K562 (cell line): Measurements from ENCODE around the gene SDS. TPM values are rescaled to one million over a fixed set of nuclear protein-coding genes. Genes with fewer than 3 reads are reported as not detected.
A peak's percentile ranks its signal among the peaks of the same experiment; 100 is the strongest.

Experiments
- CBX2 ChIP-seq: fragments of 200-600 bp; sonication (generic); IDR thresholded peaks from one replicate; pipeline ENCODE4 v1.6.1; 2012; ENCODE audit warnings: mild to moderate bottlenecking, low read length, inconsistent platforms; ENCODE audit not compliant: insufficient read depth, poor library complexity, severe bottlenecking
- DNMT1 ChIP-seq: fragments of 450-650 bp; IDR thresholded peaks from 2 replicates; pipeline ENCODE4 v1.6.1; 2016; ENCODE audit warnings: antibody characterized with exemption, mild to moderate bottlenecking
- ERF ChIP-seq: fragments of 450-650 bp; formaldehyde crosslinking; IDR thresholded peaks from 2 replicates; pipeline ENCODE4 v1.4.0; 2020; ENCODE audit warnings: mild to moderate bottlenecking, mixed read lengths
- FUS ChIP-seq: fragments of 200-400 bp; formaldehyde crosslinking; optimal IDR thresholded peaks from 2 replicates; pipeline ENCODE3; 2017; ENCODE audit warnings: low read depth, low read length
- GABPA ChIP-seq: fragments of 200-800 bp; sonication (Bioruptor generic); conservative IDR thresholded peaks from 2 replicates; pipeline ENCODE4 v1.6.1; 2016; ENCODE audit warnings: low read depth, missing genetic modification characterization, missing compliant biosample characterization
- KDM4B ChIP-seq, 2 experiments: fragments of 450-650 bp in 1 of 2; sonication (generic) in 1 of 2; IDR thresholded peaks; 2 replicates each; pipeline ENCODE4 v1.6.1; 2016 to 2017; ENCODE audit warnings: borderline replicate concordance in 2 of 2, antibody characterized with exemption in 1 of 2, low read depth in 1 of 2, mild to moderate bottlenecking in 1 of 2
- MAFF ChIP-seq: IDR thresholded peaks from 2 replicates; pipeline ENCODE4 v1.6.1; 2012; ENCODE audit warnings: low read length, improper control_type of control experiment
- MAFK ChIP-seq: IDR thresholded peaks from 2 replicates; pipeline ENCODE4 v1.6.1; 2011; ENCODE audit warnings: low read length, improper control_type of control experiment
- MAZ ChIP-seq, 2 experiments: fragments of 450-650 bp in 1 of 2; sonication (generic) in 1 of 2; formaldehyde crosslinking; IDR thresholded peaks in 1 of 2; conservative IDR thresholded peaks in 1 of 2; 2 replicates each; pipeline versions ENCODE4 v1.4.0 to v1.5.0; 2020; ENCODE audit warnings: mild to moderate bottlenecking in 1 of 2, missing genetic modification reagents in 1 of 2
- MBD2 ChIP-seq: sonication (generic); IDR thresholded peaks from 2 replicates; pipeline ENCODE4 v1.6.1; 2016; ENCODE audit warnings: low read depth, borderline replicate concordance
- NCOA2 ChIP-seq, 2 experiments: fragments of 450-650 bp; IDR thresholded peaks; 2 replicates each; pipeline ENCODE4 v1.6.1; 2018; ENCODE audit warnings: mild to moderate bottlenecking in 2 of 2, moderate library complexity in 1 of 2; ENCODE audit not compliant: partially characterized antibody in 2 of 2
- NFE2 ChIP-seq: IDR thresholded peaks from 2 replicates; pipeline ENCODE4 v1.6.1; 2014; ENCODE audit warnings: antibody characterized with exemption, low read depth
- RBM34 ChIP-seq: fragments of 200-400 bp; formaldehyde crosslinking; IDR thresholded peaks from 2 replicates; pipeline ENCODE4 v1.6.1; 2018; ENCODE audit warnings: low read length, borderline replicate concordance; ENCODE audit not compliant: insufficient read depth
- SETDB1 ChIP-seq: IDR thresholded peaks from one replicate; pipeline ENCODE4 v1.6.1; 2012; ENCODE audit warnings: low read length, control low read depth, inconsistent platforms
- SMARCE1 ChIP-seq: fragments of 450-650 bp; IDR thresholded peaks from 2 replicates; pipeline ENCODE4 v1.7.1; 2016; ENCODE audit warnings: mild to moderate bottlenecking
- SRSF9 ChIP-seq: fragments of 200-400 bp; formaldehyde crosslinking; IDR thresholded peaks from 2 replicates; pipeline ENCODE4 v1.6.1; 2017; ENCODE audit warnings: low read depth, low read length, borderline replicate concordance
- STAG1 ChIP-seq: sonication (generic); formaldehyde crosslinking; IDR thresholded peaks from 2 replicates; pipeline ENCODE4 v1.5.0; 2020; ENCODE audit warnings: missing genetic modification reagents, borderline replicate concordance
- TBL1XR1 ChIP-seq, 2 experiments: IDR thresholded peaks; 2 replicates each; pipeline ENCODE4 v1.6.1; 2012; ENCODE audit warnings: improper control_type of control experiment in 2 of 2, low read length in 2 of 2, mild to moderate bottlenecking in 1 of 2
- TBP ChIP-seq: optimal IDR thresholded peaks from 2 replicates; pipeline ENCODE3; 2011; ENCODE audit warnings: low read depth, low read length, improper control_type of control experiment
- XRCC3 ChIP-seq: fragments of 450-650 bp; IDR thresholded peaks from 2 replicates; pipeline ENCODE4 v1.6.1; 2017; ENCODE audit warnings: mild to moderate bottlenecking, moderate library complexity
- ZC3H4 ChIP-seq: sonication (generic); formaldehyde crosslinking; IDR thresholded peaks from 2 replicates; pipeline ENCODE4 v1.9.0; 2021; ENCODE audit warnings: missing genetic modification reagents, borderline replicate concordance
- ZNF146 ChIP-seq: IDR thresholded peaks from one replicate; pipeline ENCODE4 v1.6.1; 2018; ENCODE audit warnings: missing compliant biosample characterization; ENCODE audit not compliant: unreplicated experiment
- ZNF239 ChIP-seq: fragments of 250-450 bp; sonication (Bioruptor Pico); IDR thresholded peaks from 2 replicates; pipeline ENCODE4 v1.4.0; 2020; ENCODE audit warnings: mild to moderate bottlenecking
- ZNF253 ChIP-seq: fragments of 250-450 bp; sonication (Bioruptor Pico); conservative IDR thresholded peaks from 2 replicates; pipeline ENCODE4 v1.6.1; 2021; ENCODE audit warnings: mild to moderate bottlenecking
- ZNF384 ChIP-seq: IDR thresholded peaks from 2 replicates; pipeline ENCODE4 v1.6.1; 2012; ENCODE audit warnings: low read depth, low read length, improper control_type of control experiment
- polyA plus RNA-seq, 8 experiments: library from polyadenylated mRNA; depleted of rRNA in 4 of 8; stranded (reverse) in 5 of 8; unstranded in 3 of 8; fragments of >200 nt; fragmentation: Nextera tagmentation in 2 of 8; fragmentation: Illumina TruSeq in 1 of 8; extraction: Ambion mirVana in 2 of 8; extraction: Trizol in 1 of 8; gene quantifications; 2 replicates each; pipeline versions ENCODE4 v1.2.1 to v1.2.3, GENCODE V29; 2011 to 2014; ENCODE audit warnings: inconsistent platforms in 1 of 8, missing spikeins in 1 of 8
- total RNA-seq, 7 experiments: library from RNA; depleted of rRNA in 6 of 7; stranded (reverse); fragments of >200 nt in 6 of 7; fragmentation: Illumina TruSeq in 2 of 7; extraction: Trizol in 2 of 7; gene quantifications; 2 replicates each; pipeline versions ENCODE4 v1.2.1 to v1.2.3, GENCODE V29; 2011 to 2021; ENCODE audit warnings: low replicate concordance in 1 of 7
- TF ChIP-seq, protein P1 (sequence below): fragments of 250-450 bp; sonication (Bioruptor Pico); IDR thresholded peaks from 2 replicates; pipeline ENCODE4 v1.5.0; 2020; ENCODE audit warnings: mild to moderate bottlenecking
- TF ChIP-seq, protein P2 (sequence below): fragments of 450-650 bp; conservative IDR thresholded peaks from 2 replicates; pipeline ENCODE4 v1.6.1; 2016; ENCODE audit warnings: missing genetic modification characterization, low read depth, mild to moderate bottlenecking, missing compliant biosample characterization, moderate library complexity
- TF ChIP-seq, protein P3 (sequence below): fragments of 450-650 bp; IDR thresholded peaks from 2 replicates; pipeline ENCODE4 v1.6.1; 2016; ENCODE audit warnings: low read depth, mild to moderate bottlenecking, moderate library complexity

The SDS gene
- total and polyA plus RNA-seq, 9 of the 15 experiments (the other 6 are each of a cell fraction or from before 2014, with no cell fraction given) = 0.07 to 1.1 (median 0.12) TPM; not detected in 1

DNA sequence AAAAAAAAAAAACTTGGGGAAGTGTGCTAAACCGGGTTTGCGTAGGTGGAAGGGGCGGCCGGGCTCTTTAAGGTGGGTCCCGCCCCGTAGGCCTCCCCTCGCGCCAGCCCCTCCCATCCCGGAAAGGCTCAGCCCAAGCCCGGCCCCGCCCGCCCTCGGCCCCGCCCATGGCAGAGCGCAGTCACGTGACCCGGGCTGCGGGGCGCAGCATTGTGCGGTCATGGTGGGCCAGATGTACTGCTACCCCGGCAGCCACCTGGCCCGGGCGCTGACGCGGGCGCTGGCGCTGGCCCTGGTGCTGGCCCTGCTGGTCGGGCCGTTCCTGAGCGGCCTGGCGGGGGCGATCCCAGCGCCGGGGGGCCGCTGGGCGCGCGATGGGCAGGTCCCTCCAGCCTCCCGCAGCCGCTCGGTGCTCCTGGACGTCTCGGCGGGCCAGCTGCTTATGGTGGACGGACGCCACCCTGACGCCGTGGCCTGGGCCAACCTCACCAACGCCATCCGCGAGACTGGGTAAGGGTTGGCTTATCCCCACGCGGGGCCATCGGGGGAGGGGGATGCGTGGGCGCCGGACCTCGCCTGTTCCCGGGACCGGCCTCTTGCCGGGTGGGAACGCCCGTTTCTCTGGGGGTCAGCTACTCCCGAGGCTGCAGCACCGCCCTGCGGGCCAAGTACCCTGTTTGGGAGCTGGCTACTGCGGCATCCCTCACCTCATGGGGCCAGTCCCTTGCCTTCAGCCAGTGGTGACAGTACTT lies 45.1 kb downstream of the SDS start, which contains the start of gene PLBD2 (continued):
- TF ChIP-seq TBP (peak; percentile 34), ERF (CRISPR knock-in tag) (no peak; the same call in 1 of the 2 replicates), ZNF239 (CRISPR knock-in tag) (no peak), NCOA2 (IDR thresholded peaks at IDR 0.05; ENCODE audit: partially characterized antibody in 2 of 2) (no peak), SMARCE1 (no peak), DNMT1 (no peak), NFE2 (no peak), SRSF9 (no peak), ZNF384 (peak; percentile 96), ZNF253 (CRISPR knock-in tag) (no peak), MAZ (CRISPR knock-in tag; conservative IDR thresholded peaks at IDR 0.05 in 1 of 2, IDR thresholded peaks at IDR 0.05 in 1 of 2) (peak; percentile 87 to 93), RBM34 (no peak), KDM4B (IDR thresholded peaks at IDR 0.05; ENCODE audit: borderline replicate concordance in 2 of 2, low read depth in 1 of 2) (0 out of 4 replicates have a peak, but pooled peaks of 1 of the 2 experiments have one; percentile 42), GABPA (tag) (peak; percentile 34; the same call in 1 of the 2 replicates), TBL1XR1 (IDR thresholded peaks at IDR 0.05; ENCODE audit: low read length in 2 of 2) (0 out of 4 replicates have a peak, but pooled peaks of 1 of the 2 experiments have one; percentile 49), MAFF (no peak), FUS (no peak), SETDB1 (no peak), MAFK (no peak), XRCC3 (no peak), ZC3H4 (CRISPR knock-in tag) (0 out of 2 replicates have a peak, but pooled peaks have one; percentile 43), CBX2 (no peak), ZNF146 (CRISPR knock-in tag) (no peak), STAG1 (CRISPR knock-in tag) (no peak), MBD2 (no peak)
- TF ChIP-seq, protein P1, sequence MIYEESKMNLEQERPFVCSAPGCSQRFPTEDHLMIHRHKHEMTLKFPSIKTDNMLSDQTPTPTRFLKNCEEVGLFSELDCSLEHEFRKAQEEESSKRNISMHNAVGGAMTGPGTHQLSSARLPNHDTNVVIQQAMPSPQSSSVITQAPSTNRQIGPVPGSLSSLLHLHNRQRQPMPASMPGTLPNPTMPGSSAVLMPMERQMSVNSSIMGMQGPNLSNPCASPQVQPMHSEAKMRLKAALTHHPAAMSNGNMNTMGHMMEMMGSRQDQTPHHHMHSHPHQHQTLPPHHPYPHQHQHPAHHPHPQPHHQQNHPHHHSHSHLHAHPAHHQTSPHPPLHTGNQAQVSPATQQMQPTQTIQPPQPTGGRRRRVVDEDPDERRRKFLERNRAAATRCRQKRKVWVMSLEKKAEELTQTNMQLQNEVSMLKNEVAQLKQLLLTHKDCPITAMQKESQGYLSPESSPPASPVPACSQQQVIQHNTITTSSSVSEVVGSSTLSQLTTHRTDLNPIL (CRISPR knock-in tag) = no peak
- TF ChIP-seq, protein P2, sequence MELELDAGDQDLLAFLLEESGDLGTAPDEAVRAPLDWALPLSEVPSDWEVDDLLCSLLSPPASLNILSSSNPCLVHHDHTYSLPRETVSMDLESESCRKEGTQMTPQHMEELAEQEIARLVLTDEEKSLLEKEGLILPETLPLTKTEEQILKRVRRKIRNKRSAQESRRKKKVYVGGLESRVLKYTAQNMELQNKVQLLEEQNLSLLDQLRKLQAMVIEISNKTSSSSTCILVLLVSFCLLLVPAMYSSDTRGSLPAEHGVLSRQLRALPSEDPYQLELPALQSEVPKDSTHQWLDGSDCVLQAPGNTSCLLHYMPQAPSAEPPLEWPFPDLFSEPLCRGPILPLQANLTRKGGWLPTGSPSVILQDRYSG (tag) = no peak
- TF ChIP-seq, protein P3, sequence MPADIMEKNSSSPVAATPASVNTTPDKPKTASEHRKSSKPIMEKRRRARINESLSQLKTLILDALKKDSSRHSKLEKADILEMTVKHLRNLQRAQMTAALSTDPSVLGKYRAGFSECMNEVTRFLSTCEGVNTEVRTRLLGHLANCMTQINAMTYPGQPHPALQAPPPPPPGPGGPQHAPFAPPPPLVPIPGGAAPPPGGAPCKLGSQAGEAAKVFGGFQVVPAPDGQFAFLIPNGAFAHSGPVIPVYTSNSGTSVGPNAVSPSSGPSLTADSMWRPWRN = no peak
